NB4 (cell line): ENCODE results near the gene ACOX3.

Source experiments
- CTCF ChIP-seq: IDR thresholded peaks from one replicate; pipeline ENCODE4 v1.5.1; 2012; ENCODE audit warnings: low read depth, low read length
- MAX ChIP-seq: IDR thresholded peaks from 2 replicates; pipeline ENCODE4 v1.6.1; 2011; ENCODE audit warnings: low read depth, low read length
- MYC ChIP-seq: IDR thresholded peaks from 2 replicates; pipeline ENCODE4 v1.6.1; 2011; ENCODE audit warnings: low read depth, low read length
- POLR2A ChIP-seq: IDR thresholded peaks from 2 replicates; pipeline ENCODE4 v1.6.1; 2011; ENCODE audit warnings: mild to moderate bottlenecking; ENCODE audit not compliant: insufficient read length; ENCODE audit errors: extremely low read depth

GRCh38 chr4:8383451-8384160 is 56.9 kb downstream of the ACOX3 start:
- TF ChIP-seq POLR2A (no peak), CTCF (no peak), MYC (no peak), MAX (no peak)
